ENCODE data around the gene PPP1R3G.
"Not testable (repeated sequence)": the region's sequence is repeated elsewhere in the genome, so short reads cannot be mapped to it uniquely, and the experiment has no call there.

Gene PPP1R3G

DNA sequence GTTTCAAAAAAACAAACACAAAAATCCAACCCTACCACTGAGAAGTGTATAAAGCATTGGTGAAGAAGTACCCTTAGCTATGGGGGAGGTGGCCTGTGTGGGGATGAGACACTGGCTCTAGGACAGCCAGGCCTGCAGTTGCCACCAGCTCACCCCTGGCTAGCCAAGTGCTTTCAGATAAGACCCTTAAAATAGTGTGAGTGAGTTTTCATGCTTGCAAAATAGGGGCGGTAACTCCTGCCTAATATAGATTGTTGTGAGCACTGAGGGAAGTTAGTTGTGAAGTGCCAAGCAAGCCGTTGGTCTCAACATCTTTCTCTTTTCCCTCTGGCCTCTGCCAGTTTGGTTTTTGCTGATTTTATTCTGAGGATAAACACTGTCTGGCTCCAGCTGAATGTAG lies 11.3 kb downstream of the PPP1R3G start:
- DNase-seq, result no peak

DNA sequence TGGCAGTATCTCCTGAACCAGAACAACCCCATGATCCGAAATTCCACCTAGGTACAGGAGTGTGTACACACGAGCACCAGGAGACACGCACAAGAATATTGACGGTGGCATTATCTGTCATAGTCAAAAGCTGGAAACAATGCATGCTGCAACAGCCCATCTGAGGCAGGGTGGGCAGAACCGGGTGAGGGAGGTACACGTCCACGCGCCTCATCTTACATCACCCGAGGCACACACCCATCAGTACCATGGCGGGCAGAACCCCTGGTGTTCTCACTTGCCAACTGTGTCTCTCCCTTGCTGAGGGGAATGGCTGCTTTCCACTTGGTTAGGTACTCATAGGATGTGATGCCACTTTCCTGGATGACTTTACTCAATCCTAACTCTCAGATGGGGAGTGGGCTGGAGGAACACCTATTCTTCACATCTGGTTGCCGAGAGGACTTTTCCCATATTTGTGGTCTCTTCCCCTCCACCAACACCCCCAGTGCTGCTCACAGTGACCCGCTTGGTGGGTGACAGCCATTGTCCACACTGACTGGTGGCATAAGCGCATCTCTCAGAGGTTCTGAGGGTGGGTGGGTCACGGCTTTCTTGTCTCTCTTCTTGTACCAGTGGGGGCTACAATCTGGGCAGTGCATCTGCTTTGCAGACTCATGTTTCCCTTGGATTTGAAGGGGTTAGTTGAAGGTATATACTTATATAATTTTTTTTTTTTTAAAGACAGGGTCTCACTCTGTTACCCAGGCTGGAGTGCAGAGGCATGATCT lies 13.5 kb downstream of the PPP1R3G start:
- DNase-seq, result no peak

DNA sequence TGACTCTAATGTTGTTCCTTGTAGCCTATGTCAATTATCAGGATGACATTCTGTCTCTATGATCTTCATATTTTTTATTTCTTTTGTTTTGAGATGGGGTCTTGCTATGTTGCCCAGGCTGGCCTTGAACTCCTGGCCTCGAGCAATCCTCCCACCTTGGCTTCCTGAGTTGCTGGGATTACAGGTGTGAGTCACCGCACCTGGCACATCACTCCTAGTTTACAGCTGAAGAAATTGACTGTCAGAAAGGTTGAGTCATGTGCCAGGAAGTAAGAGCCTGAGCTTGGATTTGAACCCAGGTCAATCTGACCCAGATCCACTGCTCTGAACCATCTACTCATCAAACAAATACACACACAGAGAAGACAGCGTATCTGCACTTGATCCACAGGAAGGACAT lies 14.4 kb downstream of the PPP1R3G start:
- no peak for DNase-seq

DNA sequence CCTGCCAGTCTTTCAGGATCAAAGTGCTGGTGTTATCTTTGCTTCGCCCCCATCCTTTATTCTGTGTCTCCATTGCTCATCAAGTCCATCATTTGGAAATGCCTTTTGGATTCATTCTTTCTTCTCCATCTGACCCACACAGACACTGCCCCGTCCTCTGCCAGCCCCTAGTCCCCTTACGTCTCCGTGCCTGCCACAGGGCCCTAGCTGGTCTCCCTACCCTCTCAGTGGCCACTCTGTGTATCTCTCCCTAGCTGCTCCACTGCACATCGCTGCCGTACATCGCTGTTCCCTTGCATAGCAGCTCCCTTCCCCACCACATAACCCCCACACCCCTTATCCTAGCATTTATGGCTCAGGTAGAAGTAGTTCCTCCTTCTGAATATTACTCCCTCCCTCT lies 15.7 kb downstream of the PPP1R3G start:
- DNase-seq, result no peak

DNA sequence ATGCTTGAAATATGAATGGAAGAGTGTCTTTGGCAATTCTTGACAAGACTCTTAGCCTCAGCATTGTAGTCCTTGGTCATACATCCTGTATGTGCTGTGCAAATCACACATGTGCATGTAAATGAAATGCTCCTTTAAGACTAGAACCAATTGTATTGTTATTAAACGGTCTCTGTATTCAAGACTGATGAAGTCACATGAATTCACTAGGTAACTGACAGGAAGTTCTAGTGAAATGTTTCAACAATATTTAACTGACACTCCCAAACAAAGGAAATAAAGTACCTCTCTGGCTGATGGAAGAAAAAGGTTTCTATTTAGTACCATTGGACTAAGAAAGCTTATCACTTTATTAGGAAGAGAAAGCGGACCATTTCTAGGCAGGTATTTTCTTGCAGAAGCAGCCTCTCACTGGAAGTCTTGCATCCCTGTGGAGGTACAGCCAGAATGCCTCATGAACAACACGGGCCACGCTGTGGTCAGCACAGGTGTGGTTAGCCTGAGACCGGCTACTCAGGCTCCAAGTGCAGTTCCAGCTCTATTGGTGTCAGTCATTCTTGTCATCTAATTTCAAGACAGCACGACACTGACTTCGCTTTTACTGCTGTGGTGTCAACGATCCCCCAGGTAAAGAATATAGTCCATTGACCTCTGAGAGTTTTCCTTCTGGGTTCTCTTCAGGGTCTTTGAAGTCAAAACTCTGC lies 17.3 kb downstream of the PPP1R3G start:
- DNase-seq, result no peak

DNA sequence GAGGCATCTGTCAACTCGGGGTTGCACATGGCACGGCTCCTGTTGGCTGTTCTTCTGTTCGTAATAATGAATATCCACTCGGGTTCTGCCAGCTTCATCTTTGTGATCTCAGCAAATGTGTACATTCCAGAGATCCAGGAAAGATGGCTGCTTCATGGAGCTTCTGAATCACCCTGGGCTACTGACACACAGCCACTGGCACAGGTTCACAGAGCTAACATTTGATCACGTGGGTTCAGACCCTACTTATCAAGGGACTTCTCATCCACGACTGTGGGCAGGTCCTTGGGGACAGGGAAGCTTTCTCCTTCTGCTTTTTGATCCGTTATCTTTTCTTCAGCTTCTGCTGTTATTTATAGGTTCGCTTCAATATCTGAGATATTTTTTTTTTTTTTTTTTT lies 18.1 kb downstream of the PPP1R3G start:
- DNase-seq, result no peak

DNA sequence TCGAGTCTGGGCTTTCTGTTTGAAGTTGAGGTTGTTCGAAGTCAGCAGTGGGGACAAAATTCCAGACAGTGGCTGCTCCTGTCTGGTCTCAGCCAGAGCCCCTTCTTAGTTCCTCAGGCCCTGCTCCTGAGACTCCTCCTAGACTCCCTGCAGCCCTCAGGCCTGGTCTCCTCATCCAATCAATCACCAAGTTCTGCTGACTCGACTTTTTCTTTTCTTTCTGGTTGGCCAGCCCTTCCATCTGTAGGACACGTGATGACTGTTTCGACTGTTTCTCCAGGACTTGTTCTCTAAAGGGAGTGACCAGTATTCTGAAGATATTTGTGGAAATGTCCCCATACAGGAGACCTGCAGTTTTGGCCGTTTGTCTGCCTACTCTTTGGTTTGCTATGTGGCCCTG lies 19.5 kb downstream of the PPP1R3G start:
- DNase-seq, result no peak

- DNase-seq, result no peak
Measured at GRCh38 chr6:5105146-5105545, 20.0 kb downstream of the PPP1R3G start.

GRCh38 chr6:5107341-5107740 lies 22.2 kb downstream of the PPP1R3G start:
- DNase-seq, result no peak

- no peak for DNase-seq
Measured at GRCh38 chr6:5108068-5108467, 22.9 kb downstream of the PPP1R3G start.

- DNase-seq, result no peak
Measured at GRCh38 chr6:5108536-5109150, 23.5 kb downstream of the PPP1R3G start.

DNA sequence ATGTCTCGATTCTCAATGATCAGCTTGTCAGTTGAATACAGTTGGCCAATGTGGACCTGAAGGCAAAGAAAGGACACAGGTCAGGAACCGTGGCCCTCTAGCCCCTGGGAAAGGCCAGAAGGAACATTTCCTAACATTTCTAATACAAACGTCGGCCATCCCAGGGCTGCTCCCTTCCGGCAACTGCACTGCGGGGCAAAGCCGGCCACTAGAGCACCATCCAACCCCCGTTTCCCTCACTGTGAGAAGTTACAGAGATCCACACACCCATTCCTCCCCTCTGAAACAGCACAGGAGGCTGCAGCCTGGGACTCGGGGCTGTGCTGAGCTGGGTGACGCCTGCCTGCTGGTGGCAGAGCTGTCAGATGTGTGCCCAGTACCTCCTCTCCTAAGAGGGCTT lies 24.3 kb downstream of the PPP1R3G start:
- DNase-seq, result no peak

DNA sequence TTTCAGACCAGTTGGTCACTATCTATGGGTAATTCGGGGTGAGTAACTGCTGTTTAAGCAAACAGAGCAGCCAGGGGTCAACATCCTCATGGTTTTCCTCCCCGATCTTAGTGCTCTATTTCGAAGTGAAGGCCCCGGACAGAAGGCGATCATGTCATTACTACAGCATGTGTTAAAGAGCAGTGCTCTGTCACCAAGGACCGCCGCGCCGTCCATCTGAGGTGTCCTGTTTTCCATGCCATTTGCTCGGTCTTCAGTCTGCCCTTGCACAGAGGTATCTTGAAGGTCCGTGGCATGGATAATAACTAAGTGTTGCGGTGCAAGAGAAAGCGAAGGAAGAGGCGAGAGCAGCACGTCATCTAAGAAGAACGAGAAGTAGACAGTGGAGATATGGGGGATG lies 25.1 kb downstream of the PPP1R3G start:
- no peak for DNase-seq

GRCh38 chr6:5111626-5112025 lies 26.5 kb downstream of the PPP1R3G start:
- DNase-seq, result no peak

- no peak for DNase-seq
Measured at GRCh38 chr6:5112066-5112799, 27.1 kb downstream of the PPP1R3G start.

- DNase-seq, result no peak
Measured at GRCh38 chr6:5113096-5113495, 28.0 kb downstream of the PPP1R3G start.

DNA sequence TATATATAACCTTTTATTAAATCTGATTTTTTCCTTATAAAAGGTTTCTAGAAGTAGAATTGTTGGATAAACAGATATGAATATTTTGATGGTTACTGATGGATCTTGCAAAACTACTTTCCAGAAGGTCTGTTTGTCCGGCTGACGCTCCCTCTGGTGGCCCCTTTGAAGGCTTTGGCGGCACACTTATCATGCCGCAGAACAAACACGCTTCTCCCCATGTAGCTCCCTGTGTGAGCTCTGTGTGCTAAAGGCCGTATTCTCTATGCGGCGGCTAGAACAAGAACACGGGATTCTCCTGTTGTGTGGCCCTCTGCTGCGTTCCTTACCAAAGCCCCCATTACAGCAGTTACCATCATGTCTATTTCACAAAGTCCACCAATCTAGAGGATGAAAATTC lies 30.0 kb downstream of the PPP1R3G start:
- no peak for DNase-seq

- DNase-seq, result no peak
Measured at GRCh38 chr6:5116243-5116991, 31.3 kb downstream of the PPP1R3G start.

GRCh38 chr6:5119090-5119951 lies 34.2 kb downstream of the PPP1R3G start:
- DNase-seq, result no peak

GRCh38 chr6:5120011-5120410 lies 34.9 kb downstream of the PPP1R3G start:
- DNase-seq, result no peak

DNA sequence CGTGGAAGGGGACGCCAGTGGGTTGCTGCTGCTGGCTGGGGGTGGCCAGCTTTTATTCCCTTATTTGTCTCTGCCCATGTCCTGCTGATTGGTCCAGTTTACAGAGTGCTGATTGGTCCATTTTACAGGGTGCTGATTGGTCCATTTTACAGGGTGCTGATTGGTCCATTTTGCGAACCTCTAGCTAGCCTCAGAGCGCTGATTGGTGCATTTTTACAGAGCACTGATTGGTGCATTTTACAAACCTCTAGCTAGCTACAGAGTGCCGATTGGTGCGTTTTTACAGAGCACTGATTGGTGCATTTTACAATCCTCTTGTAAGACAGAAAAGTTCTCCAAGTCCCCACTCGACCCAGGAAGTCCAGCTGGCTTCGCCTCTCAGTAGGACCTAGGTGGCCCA lies 35.4 kb downstream of the PPP1R3G start:
- DNase-seq, result not testable (repeated sequence)

GRCh38 chr6:5121479-5121878 lies 36.3 kb downstream of the PPP1R3G start:
- DNase-seq, result no peak

Data from NCI-H524 treated with DMSO at 0.1 percent for 48 hours (cell line).